Small intestine (tissue), 7 donors: ENCODE measurements around the gene NKD2. TPM values are rescaled to one million over a fixed set of nuclear protein-coding genes. Genes with fewer than 3 reads are reported as not detected.

ENCODE experiments used
- DNase-seq, 2 donors: peaks; one replicate each; pipeline versions ENCODE4 v3.0.0 to v3.0.0-alpha.2; 2013
- FAIRE-seq: peaks from 2 replicates; lab custom pipeline; 2012; peaks lifted over from hg19 to GRCh38; lab: Jason Lieb, UNC
- H3K27ac ChIP-seq, 3 donors: one replicate each; pipeline ENCODE4 v1.5.1; 2013; ENCODE audit warnings: low read length in 2 of 3, mild to moderate bottlenecking in 2 of 3, control low read depth in 1 of 3, inconsistent platforms in 1 of 3, low read depth in 1 of 3, moderate library complexity in 1 of 3
- H3K27me3 ChIP-seq, 3 donors: one replicate each; pipeline ENCODE4 v1.6.1; 2013; ENCODE audit warnings: low read length in 3 of 3, inconsistent platforms in 1 of 3; ENCODE audit not compliant: control insufficient read depth in 3 of 3, insufficient read depth in 3 of 3
- H3K36me3 ChIP-seq, 3 donors: one replicate each; pipeline ENCODE4 v1.6.1; 2013; ENCODE audit warnings: low read length in 3 of 3, inconsistent platforms in 1 of 3, low read depth in 1 of 3, mild to moderate bottlenecking in 1 of 3, moderate library complexity in 1 of 3; ENCODE audit not compliant: control insufficient read depth in 3 of 3, insufficient read depth in 2 of 3
- H3K4me1 ChIP-seq, 3 donors: one replicate each; pipeline ENCODE4 v1.6.1; 2013; ENCODE audit warnings: low read length in 2 of 3, inconsistent platforms in 1 of 3, low read depth in 1 of 3, mild to moderate bottlenecking in 1 of 3, moderate library complexity in 1 of 3; ENCODE audit not compliant: control insufficient read depth in 3 of 3, insufficient read depth in 2 of 3
- H3K4me3 ChIP-seq, 3 donors: one replicate each; pipeline ENCODE4 v1.5.1; 2013; ENCODE audit warnings: low read length in 3 of 3, control low read depth in 1 of 3, inconsistent platforms in 1 of 3, low read depth in 1 of 3, mild to moderate bottlenecking in 1 of 3, moderate library complexity in 1 of 3
- H3K9me3 ChIP-seq, 2 donors: one replicate each; pipeline ENCODE4 v1.6.1; 2013; ENCODE audit warnings: low read depth in 1 of 2, low read length in 1 of 2; ENCODE audit not compliant: control insufficient read depth in 2 of 2, insufficient read depth in 1 of 2
- WGBS, 3 donors: extraction: QIAGEN DNeasy Blood & Tissue Kit; methylation state at CpG; one replicate each; pipeline ENCODE4 v1.1.7; 2013; 5-methylcytosine and 5-hydroxymethylcytosine counted together
- polyA plus RNA-seq, 4 donors: library from polyadenylated mRNA; stranded (reverse) in 3 of 4; unstranded in 1 of 4; fragments of 200-250 nt in 3 of 4; fragments of 120-200 nt in 1 of 4; gene quantifications; one replicate each; pipeline versions ENCODE4 v1.2.1 to v1.2.3, GENCODE V29; 2013
- donor health status: healthy with polysubstance abuse.
- donor health status: control.
- donor health status: control.
- donor health status: Bipolar disorder and iron deficiency.
- donor health status: healthy.

Gene NKD2
- polyA plus RNA-seq, 4 donors, result 0.22 to 11.9 (median 2.2) TPM

DNA sequence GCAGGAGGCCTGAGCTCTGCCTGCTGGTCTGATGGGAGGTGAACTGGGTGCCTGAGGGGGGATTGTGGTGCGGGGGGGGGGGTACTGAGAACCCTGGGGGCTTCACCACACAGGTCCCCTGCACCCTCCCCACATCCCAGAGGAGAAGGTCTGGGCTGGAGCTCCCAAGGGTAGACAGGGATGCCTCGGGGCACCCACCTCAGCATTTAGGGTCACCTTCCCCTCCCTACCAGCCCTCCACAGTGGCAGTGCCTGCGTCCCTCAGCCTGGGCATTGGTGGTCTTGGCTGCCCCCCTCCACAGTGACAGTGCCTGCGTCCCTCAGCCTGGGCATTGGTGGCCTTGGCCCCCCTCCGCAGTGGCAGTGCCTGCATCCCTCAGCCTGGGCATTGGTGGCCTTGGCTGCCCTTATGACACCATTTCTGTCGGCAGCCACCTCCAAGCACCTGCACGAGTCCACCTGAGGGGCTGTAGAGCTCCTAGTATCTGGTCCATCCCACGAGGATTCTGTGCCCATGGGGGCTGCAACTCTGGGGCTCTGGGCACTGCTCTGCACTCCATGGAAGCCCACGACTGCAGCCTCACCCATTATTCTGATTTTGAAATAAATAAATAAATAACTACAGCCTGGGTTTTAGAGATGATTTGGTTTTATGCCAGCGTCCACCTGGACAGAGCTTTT, 21.5 kb downstream of the NKD2 start:
- no peaks in the 10 kb centered on the region for H3K27me3 ChIP-seq

DNA sequence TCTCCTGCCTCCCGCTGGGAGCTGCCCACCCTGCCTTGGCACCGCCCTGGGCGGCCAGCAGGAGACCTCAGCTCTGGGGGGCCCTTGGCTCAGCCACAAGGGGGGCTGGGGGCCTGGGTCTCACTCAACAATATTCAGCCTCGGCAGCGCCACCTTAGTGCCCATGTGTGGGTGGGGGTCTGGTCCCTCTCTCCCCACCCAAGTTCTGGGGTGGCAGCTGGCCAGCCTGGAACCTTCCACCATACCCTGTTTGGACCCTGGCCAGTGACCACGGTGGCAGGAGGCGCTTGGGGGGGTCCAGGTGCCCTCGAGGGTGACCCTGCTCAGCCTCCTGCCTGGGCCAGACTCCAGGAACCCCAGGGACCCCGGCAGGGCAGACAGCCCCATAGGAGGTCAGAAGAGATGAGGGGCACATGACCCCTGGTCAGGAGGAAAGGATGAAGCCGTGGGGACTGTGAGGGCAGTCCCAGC, 22.2 kb downstream of the NKD2 start:
- WGBS, 3 donors, result 77 to 83% (median 78%) methylated on average over 10 of the region's 10 CpGs
- Histone ChIP-seq H3K4me3 (no peak overlapping the region), H3K9me3 (no peaks in the 10 kb centered on the region), H3K27ac (no peak overlapping the region), H3K4me1 (no peaks in the 10 kb centered on the region), H3K36me3 (peaks cover 0 to 54% (median 0%) of the 10 kb centered on the region in 3 donors), H3K27me3 (no peaks in the 10 kb centered on the region)
- FAIRE-seq, result no peak
- no peak for DNase-seq

More for the DNA sequence above, 21.5 kb downstream of the NKD2 start:
- Histone ChIP-seq H3K4me1 (no peaks in the 10 kb centered on the region), H3K27ac (no peak overlapping the region), H3K9me3 (no peaks in the 10 kb centered on the region), H3K36me3 (peaks cover 0 to 48% (median 0%) of the 10 kb centered on the region in 3 donors), H3K4me3 (no peak overlapping the region)
- no peak for FAIRE-seq
- 85 to 92% (median 86%) methylated on average over 9 to 10 of the region's 10 CpGs for WGBS, 3 donors
- DNase-seq, result no peak

DNA sequence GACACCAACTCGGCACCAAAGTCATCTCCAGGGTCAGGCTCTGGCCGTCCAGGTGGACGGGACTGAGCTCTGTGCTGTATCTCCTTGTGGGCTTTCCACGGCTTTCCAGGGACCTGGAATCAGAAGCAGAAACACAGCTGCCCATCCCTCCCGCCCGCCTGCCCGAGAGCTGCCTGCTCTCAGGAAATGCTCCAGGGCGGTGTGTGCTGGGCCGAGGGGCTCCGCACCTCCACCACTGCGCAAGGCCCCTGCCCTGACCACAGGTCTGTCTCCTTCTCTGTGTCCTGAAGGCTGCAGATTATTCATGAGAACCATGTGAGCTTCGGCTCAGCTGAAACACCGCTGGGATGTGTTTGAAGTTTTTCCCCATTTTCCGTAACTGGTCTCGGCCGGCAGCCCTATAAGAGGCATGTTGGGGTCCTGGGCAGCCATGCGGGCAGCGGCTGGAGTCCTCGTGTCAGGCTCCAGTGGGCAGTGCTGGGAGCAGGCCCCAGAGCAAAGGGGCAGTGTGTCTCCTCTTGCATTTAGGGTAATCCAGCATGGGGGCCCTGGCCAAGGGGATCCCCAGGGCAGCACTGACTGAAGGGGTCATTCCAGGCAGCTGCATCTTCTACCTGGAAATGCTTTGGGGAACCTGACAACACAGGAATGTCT, 22.8 kb downstream of the NKD2 start:
- H3K4me3 ChIP-seq, result no peak overlapping the region
- no peaks in the 10 kb centered on the region for H3K9me3 ChIP-seq
- DNase-seq (no peak), FAIRE-seq (no peak)
- WGBS, 3 donors, result 90 to 95% (median 92%) methylated on average over 19 of the region's 19 CpGs
- H3K4me1 ChIP-seq, result no peaks in the 10 kb centered on the region
- H3K27ac ChIP-seq, result no peak overlapping the region
- H3K36me3 ChIP-seq, result peaks cover 0 to 58% (median 0%) of the 10 kb centered on the region in 3 donors
- no peaks in the 10 kb centered on the region for H3K27me3 ChIP-seq

DNA sequence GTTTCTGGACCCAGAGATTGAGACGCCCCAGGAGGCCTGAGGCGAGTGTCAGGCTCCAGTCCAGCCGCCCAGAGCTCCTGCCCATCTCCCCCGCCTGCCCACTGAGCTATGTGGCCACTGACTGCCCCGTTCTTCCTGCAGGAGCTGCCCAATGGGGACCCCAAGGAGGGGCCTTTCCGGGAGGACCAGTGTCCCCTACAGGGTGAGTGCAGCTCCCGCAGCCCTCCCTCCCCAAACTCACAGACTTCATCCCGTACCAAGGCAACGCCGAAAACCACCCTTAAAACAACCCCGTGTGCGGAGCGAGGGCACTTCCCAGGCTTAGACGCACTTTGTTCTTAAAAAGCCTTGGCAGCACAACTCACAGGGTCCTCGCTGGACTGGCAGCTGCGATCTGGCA, 23.4 kb downstream of the NKD2 start:
- 91 to 92% (median 92%) methylated on average over 16 of the region's 16 CpGs for WGBS, 3 donors
- H3K4me1 ChIP-seq, result no peaks in the 10 kb centered on the region
- no peaks in the 10 kb centered on the region for H3K27me3 ChIP-seq
- FAIRE-seq (no peak), DNase-seq (no peak)
- no peaks in the 10 kb centered on the region for H3K9me3 ChIP-seq
- H3K27ac ChIP-seq, result no peak overlapping the region
- peaks cover 0 to 60% (median 0%) of the 10 kb centered on the region in 3 donors for H3K36me3 ChIP-seq
- no peak overlapping the region for H3K4me3 ChIP-seq

DNA sequence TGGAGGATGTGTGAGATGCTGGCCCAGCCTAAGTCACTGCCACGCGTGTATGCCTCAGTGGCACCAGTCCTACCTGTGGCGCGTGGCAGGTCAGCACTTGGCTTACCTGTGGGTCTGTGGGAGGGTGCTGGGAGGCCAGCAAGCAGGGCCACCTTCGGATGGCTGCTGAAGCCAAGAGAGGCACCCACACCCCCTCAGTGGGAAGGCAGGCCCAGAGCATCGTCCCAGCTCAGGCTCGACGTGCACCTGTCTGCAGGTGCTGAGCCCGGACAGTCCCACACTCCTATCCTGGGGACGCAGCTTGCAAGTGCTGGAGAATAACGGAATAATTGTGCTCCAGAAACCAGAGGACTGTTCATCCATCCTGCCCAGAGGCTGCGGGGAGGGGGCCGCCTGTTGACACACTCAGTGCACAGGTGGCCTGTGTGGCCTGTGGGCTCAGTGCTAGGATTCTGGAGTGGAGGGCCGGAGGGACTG, 24.0 kb downstream of the NKD2 start:
- H3K27me3 ChIP-seq, result no peaks in the 10 kb centered on the region
- H3K36me3 ChIP-seq, result peaks cover 0 to 65% (median 0%) of the 10 kb centered on the region in 3 donors
- H3K9me3 ChIP-seq, result no peaks in the 10 kb centered on the region
- H3K4me3 ChIP-seq, result no peak overlapping the region
- FAIRE-seq, result no peak
- H3K27ac ChIP-seq, result no peak overlapping the region
- WGBS, 3 donors, result 91 to 94% (median 94%) methylated on average over 14 of the region's 14 CpGs
- DNase-seq, result no peak
- H3K4me1 ChIP-seq, result no peaks in the 10 kb centered on the region

DNA sequence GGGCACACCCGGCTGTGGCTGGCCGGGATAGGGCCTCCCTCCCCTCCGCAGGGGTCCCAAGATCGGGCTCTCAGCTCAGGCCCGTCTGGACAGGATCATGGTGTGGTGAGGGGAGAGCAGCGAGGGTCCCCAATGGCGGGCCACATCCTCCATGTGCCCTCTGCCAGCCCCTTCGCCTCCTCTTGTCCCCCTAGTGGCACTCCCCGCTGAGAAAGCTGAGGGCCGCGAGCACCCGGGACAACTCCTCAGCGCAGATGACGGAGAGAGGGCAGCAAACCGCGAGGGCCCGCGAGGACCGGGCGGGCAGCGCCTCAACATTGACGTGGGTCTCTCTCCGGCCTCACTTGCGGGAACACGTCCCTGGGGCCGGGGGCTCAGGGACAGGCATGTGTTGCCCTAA, 24.6 kb downstream of the NKD2 start:
- Histone ChIP-seq H3K27ac (no peak overlapping the region), H3K9me3 (no peaks in the 10 kb centered on the region), H3K27me3 (no peaks in the 10 kb centered on the region), H3K4me1 (no peaks in the 10 kb centered on the region), H3K36me3 (peaks cover 0 to 66% (median 0%) of the 10 kb centered on the region in 3 donors), H3K4me3 (no peak overlapping the region)
- 92 to 94% (median 93%) methylated on average over 25 to 26 of the region's 26 CpGs for WGBS, 3 donors
- DNase-seq (no peak), FAIRE-seq (no peak)

DNA sequence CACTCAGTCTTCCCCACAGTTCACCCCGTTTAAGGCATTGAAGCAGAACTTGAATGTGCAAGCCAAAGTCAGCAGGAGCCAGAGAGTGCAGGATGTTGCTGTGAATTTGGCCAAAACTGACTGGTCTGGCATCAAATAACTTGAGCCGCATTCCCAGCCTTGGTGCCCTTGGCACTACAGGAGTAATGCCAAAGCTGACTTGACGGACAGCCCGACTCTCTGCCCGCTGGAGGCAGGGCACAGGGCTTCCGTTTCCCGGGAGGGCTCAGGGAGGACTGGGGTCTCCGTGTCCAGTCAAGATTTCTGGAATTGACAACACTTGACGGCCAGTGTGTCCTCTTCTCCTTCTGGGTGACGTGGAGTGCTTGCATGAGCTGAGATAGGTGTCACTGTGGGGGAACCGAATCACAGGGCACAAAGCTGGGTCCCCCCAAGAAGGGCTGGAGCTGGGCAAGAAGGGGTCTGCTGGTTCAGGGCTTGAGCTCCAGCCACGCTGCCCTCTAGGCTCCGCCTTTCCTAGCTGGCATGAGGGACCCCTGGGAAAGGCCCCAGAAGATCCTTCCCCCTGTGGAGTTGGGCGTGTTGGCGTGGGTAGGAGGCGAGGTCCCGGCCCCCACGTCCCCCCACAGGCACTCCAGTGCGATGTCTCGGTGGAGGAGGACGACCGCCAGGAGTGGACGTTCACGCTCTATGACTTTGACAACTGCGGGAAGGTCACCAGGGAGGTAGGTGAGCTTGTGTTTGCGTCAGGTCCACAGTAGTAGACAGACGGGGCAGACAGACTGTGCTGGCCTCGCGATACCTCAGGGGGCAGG, 25.2 kb downstream of the NKD2 start:
- Histone ChIP-seq H3K27ac (no peak overlapping the region), H3K4me3 (no peak overlapping the region), H3K36me3 (peaks cover 0 to 71% (median 0%) of the 10 kb centered on the region in 3 donors), H3K27me3 (no peaks in the 10 kb centered on the region), H3K9me3 (no peaks in the 10 kb centered on the region), H3K4me1 (no peaks in the 10 kb centered on the region)
- 84 to 91% (median 89%) methylated on average over 28 to 29 of the region's 29 CpGs for WGBS, 3 donors
- FAIRE-seq, result no peak
- no peak for DNase-seq

DNA sequence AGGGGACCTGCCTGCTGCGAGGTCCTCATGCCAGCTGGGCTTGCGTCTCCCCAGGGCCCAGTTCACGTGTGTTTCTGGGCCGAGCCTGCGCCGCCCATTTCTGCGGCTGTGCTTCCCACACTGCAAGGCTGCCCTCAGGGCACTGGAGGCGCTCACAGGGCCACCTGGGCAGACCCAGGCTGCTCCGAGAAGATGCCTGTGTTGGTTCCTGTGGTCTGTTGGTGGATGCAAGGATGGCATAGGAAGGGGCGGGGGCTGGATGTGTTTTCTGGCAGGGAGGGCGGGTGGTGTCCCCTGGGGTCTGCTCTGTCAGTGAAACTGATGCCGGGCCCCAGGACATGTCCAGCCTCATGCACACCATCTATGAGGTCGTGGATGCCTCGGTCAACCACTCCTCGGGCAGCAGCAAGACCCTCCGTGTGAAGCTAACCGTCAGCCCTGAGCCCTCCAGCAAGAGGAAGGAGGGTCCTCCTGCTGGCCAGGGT, 25.9 kb downstream of the NKD2 start:
- FAIRE-seq, result no peak
- H3K4me3 ChIP-seq, result no peak overlapping the region
- 87 to 95% (median 93%) methylated on average over 17 of the region's 17 CpGs for WGBS, 3 donors
- no peak overlapping the region for H3K27ac ChIP-seq
- H3K4me1 ChIP-seq, result no peaks in the 10 kb centered on the region
- H3K36me3 ChIP-seq, result peaks cover 0 to 75% (median 0%) of the 10 kb centered on the region in 3 donors
- H3K27me3 ChIP-seq, result no peaks in the 10 kb centered on the region
- no peak for DNase-seq
- H3K9me3 ChIP-seq, result no peaks in the 10 kb centered on the region
